ENCODE results near the gene DCLRE1C. TPM values are rescaled to one million over a fixed set of nuclear protein-coding genes. Genes with fewer than 3 reads are reported as not detected.
"Not testable (repeated sequence)": the region's sequence is repeated elsewhere in the genome, so short reads cannot be mapped to it uniquely, and the experiment has no call there.

DCLRE1C gene
- total RNA-seq, 1 donor = 16.3 TPM

GRCh38 chr10:14875941-14876340, 78.0 kb downstream of the DCLRE1C start:
- H4K20me1 ChIP-seq (ENCODE audit: insufficient read depth, low read length) = no peaks in the 10 kb centered on the region
- no peak for DNase-seq (ENCODE audit: insufficient read length, low spot score, missing footprints)
- no peak overlapping the region for H2AFZ ChIP-seq (ENCODE audit: low read length)
- H3K36me3 ChIP-seq (ENCODE audit: insufficient read depth, low read length) = no peaks in the 10 kb centered on the region
- no peaks in the 10 kb centered on the region for H3K9me3 ChIP-seq (ENCODE audit: low read depth, low read length)
- no peak for TF ChIP-seq CTCF (IDR thresholded peaks at IDR 0.05; ENCODE audit: extremely low read depth, low read depth, low read length)
- no peak overlapping the region for H3K4me2 ChIP-seq (ENCODE audit: insufficient read depth, low read length)
- H3K4me1 ChIP-seq (ENCODE audit: insufficient read depth, low read length) = peaks cover 27% of the 10 kb centered on the region
- no peaks in the 10 kb centered on the region for H3K27me3 ChIP-seq (ENCODE audit: insufficient read depth, low read length)
- peaks cover 43% of the 10 kb centered on the region for H3K79me2 ChIP-seq (ENCODE audit: insufficient read depth, low read length)
- no peak overlapping the region for H3K4me3 ChIP-seq (ENCODE audit: insufficient read depth, low read length)
- no peak overlapping the region for H3K27ac ChIP-seq (ENCODE audit: low read depth, low read length)

- H3K4me3 ChIP-seq (ENCODE audit: insufficient read depth, low read length) = no peak overlapping the region
- peak; percentile 85 for DNase-seq (ENCODE audit: insufficient read length, low spot score, missing footprints)
- peak overlapping the region; percentile 22 for H3K4me2 ChIP-seq (ENCODE audit: insufficient read depth, low read length)
- H3K27me3 ChIP-seq (ENCODE audit: insufficient read depth, low read length) = no peaks in the 10 kb centered on the region
- H2AFZ ChIP-seq (ENCODE audit: low read length) = no peak overlapping the region
- TF ChIP-seq CTCF (IDR thresholded peaks at IDR 0.05; ENCODE audit: extremely low read depth, low read depth, low read length) = no peak
- peaks cover 27% of the 10 kb centered on the region for H3K79me2 ChIP-seq (ENCODE audit: insufficient read depth, low read length)
- peaks cover 1% of the 10 kb centered on the region for H3K36me3 ChIP-seq (ENCODE audit: insufficient read depth, low read length)
- peaks cover 18% of the 10 kb centered on the region for H3K4me1 ChIP-seq (ENCODE audit: insufficient read depth, low read length)
- H3K27ac ChIP-seq (ENCODE audit: low read depth, low read length) = peak overlapping the region; percentile 2
- H4K20me1 ChIP-seq (ENCODE audit: insufficient read depth, low read length) = no peaks in the 10 kb centered on the region
- H3K9me3 ChIP-seq (ENCODE audit: low read depth, low read length) = no peaks in the 10 kb centered on the region
Measured at GRCh38 chr10:14873090-14873760, 80.7 kb downstream of the DCLRE1C start.

- not testable (repeated sequence) for H3K4me1 ChIP-seq (ENCODE audit: insufficient read depth, low read length); H3K27me3 ChIP-seq (ENCODE audit: insufficient read depth, low read length); H3K27ac ChIP-seq (ENCODE audit: low read depth, low read length); H2AFZ ChIP-seq (ENCODE audit: low read length); H3K79me2 ChIP-seq (ENCODE audit: insufficient read depth, low read length); H3K4me3 ChIP-seq (ENCODE audit: insufficient read depth, low read length); H4K20me1 ChIP-seq (ENCODE audit: insufficient read depth, low read length); DNase-seq (ENCODE audit: insufficient read length, low spot score, missing footprints); H3K9me3 ChIP-seq (ENCODE audit: low read depth, low read length); H3K4me2 ChIP-seq (ENCODE audit: insufficient read depth, low read length)
- H3K36me3 ChIP-seq (ENCODE audit: insufficient read depth, low read length) = peaks cover 14% of the 10 kb centered on the region
Measured at GRCh38 chr10:14864871-14865270, 89.0 kb downstream of the DCLRE1C start.

GRCh38 chr10:14864466-14864865, 89.4 kb downstream of the DCLRE1C start:
- not testable (repeated sequence) for H3K27ac ChIP-seq (ENCODE audit: low read depth, low read length); H3K27me3 ChIP-seq (ENCODE audit: insufficient read depth, low read length); H3K4me1 ChIP-seq (ENCODE audit: insufficient read depth, low read length); H3K4me3 ChIP-seq (ENCODE audit: insufficient read depth, low read length); H3K9me3 ChIP-seq (ENCODE audit: low read depth, low read length); H3K4me2 ChIP-seq (ENCODE audit: insufficient read depth, low read length); DNase-seq (ENCODE audit: insufficient read length, low spot score, missing footprints); H4K20me1 ChIP-seq (ENCODE audit: insufficient read depth, low read length); H3K79me2 ChIP-seq (ENCODE audit: insufficient read depth, low read length); H2AFZ ChIP-seq (ENCODE audit: low read length)
- H3K36me3 ChIP-seq (ENCODE audit: insufficient read depth, low read length) = peaks cover 14% of the 10 kb centered on the region

GRCh38 chr10:14860791-14861190, 93.1 kb downstream of the DCLRE1C start:
- no peak overlapping the region for H3K4me3 ChIP-seq (ENCODE audit: insufficient read depth, low read length)

More at GRCh38 chr10:14860791-14861190, 93.1 kb downstream of the DCLRE1C start:
- no peak for DNase-seq (ENCODE audit: insufficient read length, low spot score, missing footprints)
- Histone ChIP-seq H4K20me1 (ENCODE audit: insufficient read depth, low read length) (no peaks in the 10 kb centered on the region), H3K79me2 (ENCODE audit: insufficient read depth, low read length) (no peaks in the 10 kb centered on the region), H2AFZ (ENCODE audit: low read length) (no peak overlapping the region), H3K27me3 (ENCODE audit: insufficient read depth, low read length) (no peaks in the 10 kb centered on the region), H3K4me1 (ENCODE audit: insufficient read depth, low read length) (no peaks in the 10 kb centered on the region), H3K27ac (ENCODE audit: low read depth, low read length) (no peak overlapping the region), H3K36me3 (ENCODE audit: insufficient read depth, low read length) (peaks cover 2% of the 10 kb centered on the region), H3K4me2 (ENCODE audit: insufficient read depth, low read length) (no peak overlapping the region), H3K9me3 (ENCODE audit: low read depth, low read length) (no peaks in the 10 kb centered on the region)
- TF ChIP-seq CTCF (IDR thresholded peaks at IDR 0.05; ENCODE audit: extremely low read depth, low read depth, low read length) = no peak
